HCT116 (cell line): ENCODE data around the gene AHR. TPM values are rescaled to one million over a fixed set of nuclear protein-coding genes. Genes with fewer than 3 reads are reported as not detected.

Experiments used
- ATAC-seq: fragments of 200-7000 bp; cut with Tn5 transposase; 2 replicates; pipeline ENCODE4 v1.9.1; 2020; ENCODE audit warnings: mild to moderate bottlenecking, moderate library complexity
- BruUV-seq: library from RNA; stranded (reverse); fragments of 400-500 nt; replicated peaks from 2 replicates; lab custom pipeline; 2021; lab: Mats Ljungman, UMichigan
- CTCF ChIA-PET: fragments of 300-600 bp; sonication (Branson Sonifier 250); formaldehyde crosslinking; loops from one replicate; lab custom pipeline; 2021; ENCODE audit warnings: antibody characterized with exemption; lab: Charles Lee
- POLR2A ChIA-PET: fragments of 300-600, 350-600 bp; sonication (Branson Sonifier 250); formaldehyde crosslinking; loops from one replicate; lab custom pipeline; 2021; ENCODE audit warnings: antibody characterized with exemption; lab: Charles Lee
- RAD21 ChIA-PET, 2 experiments: fragments of 300-600 bp; sonication (Branson Sonifier 250); formaldehyde crosslinking; loops; one replicate each; lab custom pipeline; 2023; ENCODE audit warnings: low total read pairs in 2 of 2; ENCODE audit not compliant: uncharacterized antibody in 2 of 2, unreplicated experiment in 2 of 2, low non-redundant PET in 1 of 2; lab: Charles Lee
- DNase-seq: peaks from one replicate; pipeline ENCODE4 v3.0.0-alpha.2; 2010; ENCODE audit warnings: low read depth, low spot score
- H2AFZ ChIP-seq: fragments of 200-600 bp; shearing (Covaris generic), sonication (generic); 2 replicates; pipeline ENCODE4 v1.6.1; 2017; ENCODE audit warnings: low read depth, mixed run types, mixed read lengths, antibody characterized with exemption, low read length; ENCODE audit not compliant: poor library complexity, severe bottlenecking
- H3K27ac ChIP-seq: 2 replicates; pipeline ENCODE4 v1.5.1; 2012; ENCODE audit warnings: low read depth, low read length
- H3K27me3 ChIP-seq: fragments of 200-600 bp; sonication (generic); 2 replicates; pipeline ENCODE4 v1.6.1; 2016; ENCODE audit warnings: mixed run types, low read length, mixed read lengths; ENCODE audit not compliant: insufficient read depth
- H3K36me3 ChIP-seq, 2 experiments: fragments of 200-500 bp in 1 of 2; fragments of 200-600 bp in 1 of 2; sonication (Bioruptor generic) in 1 of 2; sonication (generic) in 1 of 2; 2 replicates each; pipeline versions ENCODE4 v1.5.1 to v1.6.1; 2014 to 2016; ENCODE audit warnings: low read length in 2 of 2, inconsistent platforms in 1 of 2, mixed read lengths in 1 of 2, mixed run types in 1 of 2; ENCODE audit not compliant: insufficient read depth in 2 of 2, control insufficient read depth in 1 of 2
- H3K4me1 ChIP-seq, 2 experiments: fragments of 200-600 bp in 1 of 2; sonication (generic) in 1 of 2; 2 replicates each; pipeline versions ENCODE4 v1.5.1 to v1.6.1; 2012 to 2017; ENCODE audit warnings: low read length in 2 of 2, inconsistent platforms in 1 of 2, mild to moderate bottlenecking in 1 of 2, mixed read lengths in 1 of 2, mixed run types in 1 of 2, moderate library complexity in 1 of 2; ENCODE audit not compliant: insufficient read depth in 2 of 2, control insufficient read depth in 1 of 2
- H3K4me2 ChIP-seq: fragments of 200-600 bp; sonication (generic); 2 replicates; pipeline ENCODE4 v1.6.1; 2017; ENCODE audit warnings: mixed run types, low read length, mixed read lengths
- H3K4me3 ChIP-seq, 2 experiments: fragments of 200-600 bp in 1 of 2; sonication (generic) in 1 of 2; replicated peaks in 1 of 2; 2 replicates each; pipeline ENCODE4 v1.5.1; 2011 to 2016; ENCODE audit warnings: low read length in 2 of 2, control low read depth in 1 of 2, low read depth in 1 of 2, mild to moderate bottlenecking in 1 of 2, mixed read lengths in 1 of 2, mixed run types in 1 of 2
- H3K79me2 ChIP-seq: fragments of 200-600 bp; sonication (generic); 2 replicates; pipeline ENCODE4 v1.6.1; 2017; ENCODE audit warnings: mild to moderate bottlenecking, mixed run types, low read length, moderate library complexity, mixed read lengths; ENCODE audit not compliant: insufficient read depth
- H3K9ac ChIP-seq: fragments of 200-600 bp; sonication (generic); 2 replicates; pipeline ENCODE4 v1.6.1; 2016; ENCODE audit warnings: low read length, mixed read lengths
- H3K9me2 ChIP-seq: fragments of 200-600 bp; sonication (generic), shearing (Covaris generic); 2 replicates; pipeline ENCODE4 v1.6.1; 2017; ENCODE audit warnings: mixed run types, mild to moderate bottlenecking, moderate library complexity; ENCODE audit not compliant: insufficient read depth
- H3K9me3 ChIP-seq, 2 experiments: fragments of 200-500 bp in 1 of 2; fragments of 200-600 bp in 1 of 2; sonication (Bioruptor generic) in 1 of 2; sonication (generic) in 1 of 2; 2 replicates each; pipeline ENCODE4 v1.6.1; 2014 to 2017; ENCODE audit warnings: low read length in 2 of 2, mixed read lengths in 2 of 2, inconsistent platforms in 1 of 2, low read depth in 1 of 2, mild to moderate bottlenecking in 1 of 2, mixed run types in 1 of 2, moderate library complexity in 1 of 2; ENCODE audit not compliant: control insufficient read depth in 1 of 2, insufficient read depth in 1 of 2
- H4K20me1 ChIP-seq: fragments of 200-600 bp; sonication (generic), shearing (Covaris generic); 2 replicates; pipeline ENCODE4 v1.6.1; 2017; ENCODE audit warnings: mixed run types, mild to moderate bottlenecking, moderate library complexity; ENCODE audit not compliant: insufficient read depth
- CEBPB ChIP-seq: IDR thresholded peaks from 2 replicates; pipeline ENCODE4 v1.6.1; 2012; ENCODE audit warnings: low read depth
- CTCF ChIP-seq, 3 experiments: fragments of 200-600 bp in 1 of 3; sonication (generic) in 1 of 3; IDR thresholded peaks in 2 of 3; conservative IDR thresholded peaks in 1 of 3; 2 replicates each; pipeline ENCODE4 v1.5.1; 2012 to 2017; ENCODE audit warnings: low read depth in 2 of 3, low read length in 2 of 3, antibody characterized with exemption in 1 of 3, borderline replicate concordance in 1 of 3, control low read depth in 1 of 3, mild to moderate bottlenecking in 1 of 3, mixed read lengths in 1 of 3, mixed run types in 1 of 3, moderate library complexity in 1 of 3; ENCODE audit not compliant: insufficient read depth in 1 of 3
- EGR1 ChIP-seq: IDR thresholded peaks from 2 replicates; pipeline ENCODE4 v1.6.1; 2012; ENCODE audit warnings: low read depth
- ELF1 ChIP-seq: IDR thresholded peaks from 2 replicates; pipeline ENCODE4 v1.6.1; 2012; ENCODE audit warnings: low read depth, borderline replicate concordance
- FOSL1 ChIP-seq: IDR thresholded peaks from 2 replicates; pipeline ENCODE4 v1.6.1; 2012; ENCODE audit warnings: low read depth
- JUND ChIP-seq: IDR thresholded peaks from 2 replicates; pipeline ENCODE4 v1.6.1; 2012
- POLR2A ChIP-seq: IDR thresholded peaks from 2 replicates; pipeline ENCODE4 v1.7.0; 2011; ENCODE audit warnings: borderline replicate concordance; ENCODE audit not compliant: insufficient read depth, insufficient read length; ENCODE audit errors: extremely low read depth
- POLR2AphosphoS5 ChIP-seq: IDR thresholded peaks from 2 replicates; pipeline ENCODE4 v1.6.1; 2011; ENCODE audit warnings: mild to moderate bottlenecking, low read depth, low read length, moderate library complexity
- REST ChIP-seq: IDR thresholded peaks from 2 replicates; pipeline ENCODE4 v1.6.1; 2012; ENCODE audit warnings: low read depth
- TCF7L2 ChIP-seq: IDR thresholded peaks from 2 replicates; pipeline ENCODE4 v1.7.0; 2011; ENCODE audit warnings: borderline replicate concordance, inconsistent platforms; ENCODE audit not compliant: insufficient read depth, insufficient read length; ENCODE audit errors: extremely low read depth
- YY1 ChIP-seq: IDR thresholded peaks from 2 replicates; pipeline ENCODE4 v1.6.1; 2011; ENCODE audit warnings: low read length, low read depth, moderate library complexity, mild to moderate bottlenecking; ENCODE audit not compliant: insufficient replicate concordance; ENCODE audit errors: extremely low read depth
- ZFX ChIP-seq: fragments of 450-650 bp; IDR thresholded peaks from 2 replicates; pipeline ENCODE4 v1.6.1; 2017
- intact Hi-C: fragments of 100-400 bp; cut with micrococcal nuclease; formaldehyde crosslinking; loops from 2 replicates; pipeline ENCODE4 v1.10.0; 2022
- total RNA-seq: library from RNA; stranded (reverse); gene quantifications from one replicate; pipeline ENCODE4 v1.2.1, GENCODE V29; 2021; ENCODE audit not compliant: unreplicated experiment
- TF ChIP-seq, protein P1 (sequence below): IDR thresholded peaks from 2 replicates; pipeline ENCODE4 v1.6.1; 2012
- TF ChIP-seq, protein P2 (sequence below): IDR thresholded peaks from 2 replicates; pipeline ENCODE4 v1.6.1; 2012

Gene AHR
- total RNA-seq, 1 experiment from 2014 or later, result 29.7 TPM

DNA sequence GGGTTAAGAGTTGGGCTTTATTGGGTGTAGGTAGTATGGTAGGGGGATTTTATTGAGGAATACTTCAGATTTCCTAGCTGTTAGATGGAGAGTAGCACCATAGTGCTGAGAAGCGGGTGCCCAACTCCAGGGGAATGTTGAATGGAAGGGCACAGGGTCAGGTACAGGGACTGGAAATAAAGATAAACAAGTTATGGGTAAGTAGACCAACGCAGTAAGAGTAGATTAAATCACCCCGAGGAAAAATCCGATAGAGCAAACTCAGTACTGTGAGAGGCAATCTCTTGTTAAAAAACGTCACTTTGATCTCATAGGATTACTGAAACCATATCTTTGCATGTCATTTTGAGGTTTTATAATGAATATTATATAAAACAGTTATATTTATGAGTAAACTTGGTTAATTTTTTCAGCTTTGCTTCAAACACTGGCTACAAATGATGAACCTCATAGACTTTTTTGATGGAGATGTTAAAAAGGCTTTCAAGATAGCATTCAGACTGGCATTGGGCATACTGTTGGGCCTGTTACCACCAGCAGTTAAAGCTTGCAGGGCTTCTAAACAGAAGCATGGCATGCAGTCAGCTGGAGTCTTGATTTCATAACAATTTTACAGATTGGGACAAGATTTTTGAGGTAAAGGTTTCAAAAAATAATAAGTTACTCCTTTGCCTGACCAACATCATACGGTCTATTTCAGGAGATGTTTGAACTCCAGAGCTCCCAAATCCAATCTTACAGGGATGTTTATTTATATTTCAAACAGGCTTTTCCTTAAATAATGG lies 7.1 kb downstream of the AHR start:
- no peaks in the 10 kb centered on the region for H3K9me2 ChIP-seq
- no TSS peak for BruUV-seq
- H2AFZ ChIP-seq, result no peak overlapping the region
- no peak overlapping the region for H3K4me3 ChIP-seq
- POLR2A ChIA-PET, result no interaction called here
- intact Hi-C loops, result loop anchor here (10.0 kb wide), 1 partner anchor 1191 kb away; no protein-coding TSS in a partner anchor
- peaks cover 23 to 46% of the 10 kb centered on the region in 2 experiments for H3K4me1 ChIP-seq
- RAD21 ChIA-PET, result interaction anchor here in 1 of 2 experiments (0.5 kb wide), 1 partner anchor 345 kb away, joined by 3 read pairs; no protein-coding TSS in a partner anchor
- H3K36me3 ChIP-seq, result no peaks in the 10 kb centered on the region
- H3K9ac ChIP-seq, result no peak overlapping the region
- peak overlapping the region; percentile 71 for H3K4me2 ChIP-seq
- no peaks in the 10 kb centered on the region for H3K27me3 ChIP-seq
- H3K9me3 ChIP-seq, result no peaks in the 10 kb centered on the region
- H3K27ac ChIP-seq, result peak overlapping the region; percentile 43; the same call in 1 of the 2 replicates
- DNase-seq, result no peak
- no peaks in the 10 kb centered on the region for H4K20me1 ChIP-seq
- TF ChIP-seq FOSL1, result no peak
- no peak for TF ChIP-seq REST
- no peak for TF ChIP-seq ELF1
- TF ChIP-seq, protein P1, sequence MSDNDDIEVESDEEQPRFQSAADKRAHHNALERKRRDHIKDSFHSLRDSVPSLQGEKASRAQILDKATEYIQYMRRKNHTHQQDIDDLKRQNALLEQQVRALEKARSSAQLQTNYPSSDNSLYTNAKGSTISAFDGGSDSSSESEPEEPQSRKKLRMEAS, result no peak
- TF ChIP-seq EGR1, result no peak
- TF ChIP-seq POLR2AphosphoS5, result no peak
- no peak for TF ChIP-seq CEBPB
- no peak for TF ChIP-seq POLR2A
- TF ChIP-seq CTCF (IDR thresholded peaks at IDR 0.05 in 2 of 3, conservative IDR thresholded peaks at IDR 0.05 in 1 of 3; ENCODE audit: borderline replicate concordance in 1 of 3, insufficient read depth in 1 of 3, low read depth in 2 of 3, low read length in 2 of 3), result no peak
- TF ChIP-seq JUND, result no peak
- TF ChIP-seq YY1, result no peak
- TF ChIP-seq TCF7L2, result no peak
- TF ChIP-seq ZFX, result no peak
- TF ChIP-seq, protein P2, sequence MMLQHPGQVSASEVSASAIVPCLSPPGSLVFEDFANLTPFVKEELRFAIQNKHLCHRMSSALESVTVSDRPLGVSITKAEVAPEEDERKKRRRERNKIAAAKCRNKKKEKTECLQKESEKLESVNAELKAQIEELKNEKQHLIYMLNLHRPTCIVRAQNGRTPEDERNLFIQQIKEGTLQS, result no peak
- peaks cover 96% of the 10 kb centered on the region for H3K79me2 ChIP-seq
- CTCF ChIA-PET, result no interaction called here
- peak; percentile 23; the same call in 1 of the 2 replicates for ATAC-seq
